GM19238 (cell line): ENCODE data around the gene RAB39A.
"Not testable (repeated sequence)": the region's sequence is repeated elsewhere in the genome, so short reads cannot be mapped to it uniquely, and the experiment has no call there.

Experiments
- DNase-seq: peaks from one replicate; pipeline ENCODE4 v3.0.0; 2011; ENCODE audit warnings: low spot score; ENCODE audit not compliant: insufficient read length

The RAB39A gene, protein sequence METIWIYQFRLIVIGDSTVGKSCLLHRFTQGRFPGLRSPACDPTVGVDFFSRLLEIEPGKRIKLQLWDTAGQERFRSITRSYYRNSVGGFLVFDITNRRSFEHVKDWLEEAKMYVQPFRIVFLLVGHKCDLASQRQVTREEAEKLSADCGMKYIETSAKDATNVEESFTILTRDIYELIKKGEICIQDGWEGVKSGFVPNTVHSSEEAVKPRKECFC

GRCh38 chr11:107928046-107928766 is at the start of gene RAB39A:
RAB39A (plus strand) TSS chr11:107928448; CDS start chr11:107928569, 121 bp downstream.
- DNase-seq: peak; percentile 95

DNA sequence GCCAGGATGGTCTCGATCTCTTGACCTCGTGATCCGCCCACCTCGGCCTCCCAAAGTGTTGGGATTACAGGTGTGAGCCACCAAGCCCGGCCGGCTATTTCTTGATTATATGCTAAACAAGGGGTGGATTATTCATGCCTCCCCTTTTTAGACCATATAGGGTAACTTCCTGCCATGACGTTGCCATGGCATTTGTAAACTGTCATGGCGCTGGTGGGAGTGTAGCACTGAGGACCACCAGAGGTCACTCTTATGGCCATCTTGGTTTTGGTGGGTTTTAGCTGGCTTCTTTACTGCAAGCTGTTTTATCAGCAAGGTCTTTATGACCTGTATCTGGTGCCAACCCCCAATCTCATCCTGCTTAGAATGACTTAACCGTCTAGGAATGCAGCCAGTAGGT is 46.8 kb upstream of the RAB39A start:
- not testable (repeated sequence) for DNase-seq

- DNase-seq: no peak
Measured at GRCh38 chr11:107882095-107882820, 46.0 kb upstream of the RAB39A start.

- no peak for DNase-seq
Measured at GRCh38 chr11:107898270-107898669, 30.0 kb upstream of the RAB39A start.

GRCh38 chr11:107908211-107908610 is 20.0 kb upstream of the RAB39A start:
- no peak for DNase-seq

GRCh38 chr11:107912415-107912814 is 15.8 kb upstream of the RAB39A start:
- not testable (repeated sequence) for DNase-seq

DNA sequence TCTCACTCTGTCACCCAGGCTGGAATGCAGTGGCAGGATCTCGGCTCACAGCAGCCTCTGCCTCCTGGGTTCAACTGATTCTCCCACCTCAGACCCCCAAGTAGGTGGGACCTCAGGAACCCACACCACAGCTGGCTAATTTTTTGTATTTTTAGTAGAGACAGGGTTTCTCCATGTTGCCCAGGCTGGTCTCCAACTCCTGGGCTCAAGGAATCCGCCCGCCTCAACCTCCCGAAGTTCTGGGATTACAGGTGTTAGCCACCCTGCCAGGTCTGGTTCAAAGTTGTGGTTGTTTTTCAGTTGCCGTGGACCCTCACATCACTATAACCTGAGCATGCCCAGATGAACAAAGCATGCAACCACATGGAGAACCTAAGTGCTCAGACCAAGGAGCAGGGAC is 13.0 kb upstream of the RAB39A start:
- no peak for DNase-seq

- DNase-seq: peak; percentile 11
Measured at GRCh38 chr11:107916671-107917241, 11.5 kb upstream of the RAB39A start.

GRCh38 chr11:107921997-107922396 is 6.3 kb upstream of the RAB39A start:
- no peak for DNase-seq

GRCh38 chr11:107923519-107923918 is 4.7 kb upstream of the RAB39A start:
- DNase-seq: not testable (repeated sequence)

GRCh38 chr11:107924306-107924705 is 3.9 kb upstream of the RAB39A start:
- no peak for DNase-seq

- DNase-seq: no peak
Measured at GRCh38 chr11:107927559-107927958, 689 bp upstream of the RAB39A start.

- DNase-seq: peak; percentile 6
Measured at GRCh38 chr11:107928767-107929507, 689 bp downstream of the RAB39A start.

- no peak for DNase-seq
Measured at GRCh38 chr11:107929611-107930200, 1.5 kb downstream of the RAB39A start.

GRCh38 chr11:107931206-107931605 is 3.0 kb downstream of the RAB39A start:
- DNase-seq: no peak

- DNase-seq: no peak
Measured at GRCh38 chr11:107947904-107948303, 19.7 kb downstream of the RAB39A start.

- not testable (repeated sequence) for DNase-seq
Measured at GRCh38 chr11:107948328-107948727, 20.1 kb downstream of the RAB39A start.

- no peak for DNase-seq
Measured at GRCh38 chr11:107951155-107951554, 22.9 kb downstream of the RAB39A start.

GRCh38 chr11:107953446-107953845 is 25.2 kb downstream of the RAB39A start:
- DNase-seq: no peak

DNA sequence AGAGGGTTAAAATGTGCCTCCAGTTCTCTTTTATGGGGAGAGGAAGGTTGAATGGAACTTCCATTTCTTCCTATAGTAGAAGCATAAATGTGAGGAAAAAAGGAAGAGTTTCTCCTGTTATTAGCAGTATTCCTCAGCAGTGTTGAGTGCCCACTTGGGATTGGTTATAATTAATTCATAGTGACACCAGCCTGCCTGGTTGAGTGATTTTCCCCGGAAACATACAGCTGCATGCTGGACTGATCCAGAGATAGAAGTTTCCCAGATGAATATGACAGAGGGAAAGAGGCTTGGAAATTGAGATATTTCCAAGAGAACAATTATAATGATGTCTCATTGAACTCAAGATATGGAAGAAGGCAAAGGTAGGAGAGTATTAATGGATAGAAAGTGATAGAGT is 28.3 kb downstream of the RAB39A start:
- no peak for DNase-seq

DNA sequence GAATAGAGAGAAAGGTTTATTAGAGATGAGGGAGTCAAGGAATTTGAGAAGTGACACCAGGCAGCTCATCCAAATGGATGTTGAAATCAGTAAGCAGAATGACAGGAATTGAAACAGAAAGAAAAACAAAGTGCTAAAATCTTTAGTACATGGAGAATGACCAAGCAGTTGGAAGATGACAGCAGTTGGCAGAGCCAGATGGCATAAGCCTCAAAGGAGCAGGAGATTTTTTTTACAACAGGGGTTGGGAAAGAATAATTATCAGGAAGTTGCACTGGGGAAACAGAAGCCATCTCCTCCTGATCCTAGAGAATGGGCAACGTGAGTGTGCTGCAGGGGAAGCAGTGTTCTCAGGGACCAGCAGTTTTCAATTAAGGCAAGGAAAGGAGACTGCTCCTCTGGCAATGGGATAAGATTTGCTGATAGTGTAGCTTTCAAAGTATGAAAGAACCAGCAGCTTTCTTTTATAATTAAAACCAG is 28.9 kb downstream of the RAB39A start:
- DNase-seq: peak; percentile 3
